GM19324 (cell line): ENCODE data around the gene CSAG3.
"Not testable (repeated sequence)": the region's sequence is repeated elsewhere in the genome, so short reads cannot be mapped to it uniquely, and the experiment has no call there.

Source experiments
- ATAC-seq: cut with Tn5 transposase; IDR thresholded peaks from one replicate; pipeline ENCODE4 v1.9.1; 2021; ENCODE audit warnings: mild to moderate bottlenecking, moderate library complexity; ENCODE audit not compliant: unreplicated experiment, low FRiP score

CSAG3 gene

GRCh38 chrX:152758918-152759317 lies at the start of gene CSAG3:
TSS of gene CSAG3 (plus strand) at chrX:152759218.
- ATAC-seq = not testable (repeated sequence)

GRCh38 chrX:152713195-152713594 lies 45.8 kb upstream of the CSAG3 start:
- ATAC-seq = not testable (repeated sequence)

GRCh38 chrX:152713815-152714787 lies 44.9 kb upstream of the CSAG3 start, which contains the start of gene MAGEA2B:
TSS of gene MAGEA2B (plus strand) at chrX:152714628. CDS start at chrX:152717107, 2,479 bp downstream.
- ATAC-seq = not testable (repeated sequence)

- no peak for ATAC-seq
Observed at GRCh38 chrX:152725409-152725808, 33.6 kb upstream of the CSAG3 start.

GRCh38 chrX:152733261-152733975 lies 25.6 kb upstream of the CSAG3 start, which contains the start of the genes CSAG1 and MAGEA12:
TSS of gene CSAG1 (minus strand) at chrX:152733721. CDS start at chrX:152732460, 1,261 bp downstream.
TSS of gene MAGEA12 (plus strand) at chrX:152733757. CDS start at chrX:152736162, 2,405 bp downstream.
- no peak for ATAC-seq

- not testable (repeated sequence) for ATAC-seq
Observed at GRCh38 chrX:152734143-152734858, 24.7 kb upstream of the CSAG3 start.

GRCh38 chrX:152735101-152735500 lies 23.9 kb upstream of the CSAG3 start:
- ATAC-seq = no peak

GRCh38 chrX:152735860-152736511 lies 23.0 kb upstream of the CSAG3 start:
- ATAC-seq = no peak

GRCh38 chrX:152736528-152736927 lies 22.5 kb upstream of the CSAG3 start:
- ATAC-seq = not testable (repeated sequence)

- ATAC-seq = no peak
Observed at GRCh38 chrX:152738560-152738959, 20.5 kb upstream of the CSAG3 start.

- not testable (repeated sequence) for ATAC-seq
Observed at GRCh38 chrX:152753686-152754650, 5.0 kb upstream of the CSAG3 start, which contains the start of gene MAGEA2. TSS of gene MAGEA2 (minus strand) at chrX:152753842. CDS start at chrX:152751363, 2,479 bp downstream.

- not testable (repeated sequence) for ATAC-seq
Observed at GRCh38 chrX:152754871-152755270, 4.1 kb upstream of the CSAG3 start.

GRCh38 chrX:152759544-152759943 lies 526 bp downstream of the CSAG3 start:
- ATAC-seq = not testable (repeated sequence)

GRCh38 chrX:152761582-152761981 lies 2.6 kb downstream of the CSAG3 start:
- ATAC-seq = not testable (repeated sequence)

GRCh38 chrX:152766562-152766961 lies 7.5 kb downstream of the CSAG3 start:
- not testable (repeated sequence) for ATAC-seq

- not testable (repeated sequence) for ATAC-seq
Observed at GRCh38 chrX:152769549-152770289, 10.7 kb downstream of the CSAG3 start, which contains the start of gene MAGEA6. TSS of gene MAGEA6 (minus strand) at chrX:152769689. CDS start at chrX:152767650, 2,039 bp downstream.

- not testable (repeated sequence) for ATAC-seq
Observed at GRCh38 chrX:152787062-152787461, 28.0 kb downstream of the CSAG3 start.

- ATAC-seq = no peak
Observed at GRCh38 chrX:152798945-152799344, 39.9 kb downstream of the CSAG3 start.
